Fibroblast of lung (primary cell): ENCODE results near the gene PTGFRN.

Experiments used
- EZH2 ChIP-seq: IDR thresholded peaks from 2 replicates; pipeline ENCODE4 v1.5.1; 2012; ENCODE audit warnings: low read length, control low read depth, mild to moderate bottlenecking; ENCODE audit errors: missing control alignments
- TF ChIP-seq, protein P1 (sequence below), 2 donors: IDR thresholded peaks in 1 of 2; conservative IDR thresholded peaks in 1 of 2; 1 replicate in 1 of 2; 2 replicates in 1 of 2; pipeline ENCODE4 v1.5.1; 2011 to 2012; ENCODE audit warnings: low read length in 2 of 2, control low read depth in 1 of 2, inconsistent platforms in 1 of 2, low read depth in 1 of 2, mild to moderate bottlenecking in 1 of 2

DNA sequence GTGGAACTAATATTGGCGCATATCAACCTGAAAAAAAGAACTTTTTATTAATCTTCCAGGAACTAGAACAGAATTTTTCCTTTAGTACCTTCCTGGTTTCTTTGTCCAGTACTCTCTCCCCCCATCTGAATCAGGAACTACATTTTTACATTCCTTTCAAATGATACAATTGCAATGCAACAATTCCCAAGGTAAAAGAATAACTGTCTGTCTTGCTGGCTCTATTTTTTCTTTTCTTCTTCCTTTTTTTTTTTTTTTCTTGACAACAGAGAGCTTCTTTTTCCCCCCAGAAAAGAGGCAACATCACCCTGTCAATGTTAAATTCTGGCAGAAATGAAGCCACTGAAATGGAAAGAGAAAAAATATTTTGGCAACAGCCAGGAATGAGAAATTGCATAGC lies 87.3 kb downstream of the PTGFRN start:
- TF ChIP-seq, protein P1, sequence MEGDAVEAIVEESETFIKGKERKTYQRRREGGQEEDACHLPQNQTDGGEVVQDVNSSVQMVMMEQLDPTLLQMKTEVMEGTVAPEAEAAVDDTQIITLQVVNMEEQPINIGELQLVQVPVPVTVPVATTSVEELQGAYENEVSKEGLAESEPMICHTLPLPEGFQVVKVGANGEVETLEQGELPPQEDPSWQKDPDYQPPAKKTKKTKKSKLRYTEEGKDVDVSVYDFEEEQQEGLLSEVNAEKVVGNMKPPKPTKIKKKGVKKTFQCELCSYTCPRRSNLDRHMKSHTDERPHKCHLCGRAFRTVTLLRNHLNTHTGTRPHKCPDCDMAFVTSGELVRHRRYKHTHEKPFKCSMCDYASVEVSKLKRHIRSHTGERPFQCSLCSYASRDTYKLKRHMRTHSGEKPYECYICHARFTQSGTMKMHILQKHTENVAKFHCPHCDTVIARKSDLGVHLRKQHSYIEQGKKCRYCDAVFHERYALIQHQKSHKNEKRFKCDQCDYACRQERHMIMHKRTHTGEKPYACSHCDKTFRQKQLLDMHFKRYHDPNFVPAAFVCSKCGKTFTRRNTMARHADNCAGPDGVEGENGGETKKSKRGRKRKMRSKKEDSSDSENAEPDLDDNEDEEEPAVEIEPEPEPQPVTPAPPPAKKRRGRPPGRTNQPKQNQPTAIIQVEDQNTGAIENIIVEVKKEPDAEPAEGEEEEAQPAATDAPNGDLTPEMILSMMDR (conservative IDR thresholded peaks at IDR 0.05 in 1 of 2, IDR thresholded peaks at IDR 0.05 in 1 of 2; ENCODE audit: low read depth in 1 of 2, low read length in 2 of 2), result no peak
- no peak for TF ChIP-seq EZH2
